ENCODE results near the gene COL6A3.

- TF ChIP-seq CTCF (conservative IDR thresholded peaks at IDR 0.05) (no peak), ZFX (IDR thresholded peaks at IDR 0.05) (no peak)
Measured at GRCh38 chr2:237435844-237436587, 22.1 kb upstream of the COL6A3 start.
